HepG2 (cell line): ENCODE data around the gene CPED1. TPM values are rescaled to one million over a fixed set of nuclear protein-coding genes. Genes with fewer than 3 reads are reported as not detected.

Experiments used
- ATAC-seq: fragments of 200-7000 bp; cut with Tn5 transposase; 3 replicates; pipeline ENCODE4 v1.9.1; 2020; ENCODE audit warnings: mild to moderate bottlenecking, moderate library complexity
- BruUV-seq: library from RNA; stranded (reverse); fragments of 400-500 nt; replicated peaks from 2 replicates; lab custom pipeline; 2021; lab: Mats Ljungman, UMichigan
- CTCF ChIA-PET: fragments of 300-600 bp; formaldehyde crosslinking; extraction: SDS; loops from one replicate; lab custom pipeline; 2021; ENCODE audit warnings: low total read pairs, inconsistent platforms, low intra/inter-chr PET ratio; lab: Yijun Ruan, JAX
- POLR2A ChIA-PET: fragments of 350-600 bp; sonication (Branson Sonifier 250); formaldehyde crosslinking; loops from one replicate; lab custom pipeline; 2020; ENCODE audit warnings: antibody characterized with exemption, inconsistent platforms; lab: Yijun Ruan, JAX
- DNase-seq: peaks from one replicate; pipeline ENCODE4 v3.0.0-alpha.2; 2015; ENCODE audit warnings: low spot score
- FAIRE-seq: peaks from 3 replicates; lab custom pipeline; 2011; peaks lifted over from hg19 to GRCh38; lab: Jason Lieb, UNC
- H2AFZ ChIP-seq: one replicate; pipeline ENCODE4 v1.6.1; 2011; ENCODE audit warnings: low read length, inconsistent platforms
- H3K27ac ChIP-seq: fragments of 300-600 bp; 3 replicates; pipeline ENCODE4 v1.8.0; 2011; ENCODE audit warnings: mixed run types, mild to moderate bottlenecking, mixed read lengths, low read length, inconsistent platforms; ENCODE audit not compliant: insufficient read depth; ENCODE audit errors: extremely low read length
- H3K27me3 ChIP-seq, 2 experiments: fragments of 200-600 bp in 1 of 2; 2 replicates in 1 of 2; 3 replicates in 1 of 2; pipeline versions ENCODE4 v1.6.0 to v1.8.0; 2011; ENCODE audit warnings: low read length in 2 of 2, mild to moderate bottlenecking in 2 of 2, moderate library complexity in 2 of 2, inconsistent platforms in 1 of 2; ENCODE audit not compliant: insufficient read depth in 2 of 2, control insufficient read depth in 1 of 2
- H3K36me3 ChIP-seq, 2 experiments: fragments of 200-600 bp in 1 of 2; replicated peaks in 1 of 2; 2 replicates in 1 of 2; 3 replicates in 1 of 2; pipeline versions ENCODE4 v1.5.1 to v1.8.0; 2011; ENCODE audit warnings: low read length in 2 of 2, inconsistent platforms in 1 of 2; ENCODE audit not compliant: insufficient read depth in 2 of 2, control insufficient read depth in 1 of 2
- H3K4me1 ChIP-seq: 2 replicates; pipeline ENCODE4 v1.5.1; 2012; ENCODE audit warnings: low read length, inconsistent platforms; ENCODE audit not compliant: insufficient read depth
- H3K4me2 ChIP-seq: 2 replicates; pipeline ENCODE4 v1.6.0; 2011; ENCODE audit warnings: low read depth, low read length, inconsistent platforms
- H3K4me3 ChIP-seq, 3 experiments: fragments of 200-600 bp in 1 of 3; sonication (generic), shearing (Covaris generic) in 1 of 3; replicated peaks in 1 of 3; 2 replicates each; pipeline ENCODE4 v1.5.1; 2011 to 2016; ENCODE audit warnings: low read length in 3 of 3, inconsistent platforms in 2 of 3, low read depth in 2 of 3, mild to moderate bottlenecking in 2 of 3, control low read depth in 1 of 3, mixed read lengths in 1 of 3; ENCODE audit not compliant: insufficient read depth in 1 of 3
- H3K79me2 ChIP-seq: one replicate; pipeline ENCODE4 v1.6.1; 2011; ENCODE audit warnings: low read length, inconsistent platforms; ENCODE audit not compliant: insufficient read depth
- H3K9ac ChIP-seq: 2 replicates; pipeline ENCODE4 v1.6.0; 2011; ENCODE audit warnings: mild to moderate bottlenecking, low read depth, low read length, inconsistent platforms; ENCODE audit not compliant: insufficient read depth
- H3K9me3 ChIP-seq: 2 replicates; pipeline ENCODE4 v1.5.1; 2012; ENCODE audit warnings: mild to moderate bottlenecking, low read length
- H4K20me1 ChIP-seq: 2 replicates; pipeline ENCODE4 v1.6.0; 2011; ENCODE audit warnings: inconsistent platforms, mild to moderate bottlenecking, low read length, moderate library complexity; ENCODE audit not compliant: insufficient read depth
- BCL6 ChIP-seq: IDR thresholded peaks from 2 replicates; pipeline ENCODE4 v1.6.1; 2016; ENCODE audit warnings: missing genetic modification reagents, missing compliant biosample characterization
- LCORL ChIP-seq, 2 experiments: fragments of 450-650 bp in 1 of 2; sonication (generic) in 1 of 2; formaldehyde crosslinking in 1 of 2; IDR thresholded peaks; 2 replicates each; pipeline versions ENCODE4 v1.5.0 to v1.6.1; 2017 to 2020; ENCODE audit warnings: antibody characterized with exemption in 1 of 2, missing genetic modification reagents in 1 of 2
- RXRB ChIP-seq: IDR thresholded peaks from 2 replicates; pipeline ENCODE4 v1.6.1; 2016; ENCODE audit warnings: borderline replicate concordance, missing genetic modification reagents, missing compliant biosample characterization
- TSC22D2 ChIP-seq: sonication (generic); formaldehyde crosslinking; IDR thresholded peaks from 2 replicates; pipeline ENCODE4 v1.5.1; 2020; ENCODE audit warnings: missing genetic modification reagents, mild to moderate bottlenecking, borderline replicate concordance
- WGBS: methylation state at CpG from one replicate; pipeline ENCODE4 v1.1.6; 2017; ENCODE audit warnings: low lambda C conversion rate; 5-methylcytosine and 5-hydroxymethylcytosine counted together
- in situ Hi-C: cut with HindIII; loops from 2 replicates; pipeline ENCODE4 v1.10.0; 2017; ENCODE audit warnings: low pct_unique_long_range_greater_than_20kb; ENCODE audit not compliant: extremely low pct_ligation_motif_present
- intact Hi-C: fragments of 100-400 bp; cut with micrococcal nuclease; formaldehyde crosslinking; loops from one replicate; pipeline ENCODE4 v1.10.0; 2022; ENCODE audit not compliant: unreplicated experiment
- polyA plus RNA-seq, 8 experiments: library from polyadenylated mRNA; depleted of rRNA in 3 of 8; stranded (reverse) in 7 of 8; unstranded in 1 of 8; fragments of >200 nt; fragmentation: Illumina TruSeq in 4 of 8; extraction: Trizol in 4 of 8; gene quantifications; 2 replicates each; pipeline versions ENCODE4 v1.2.1 to v1.2.3, GENCODE V29; 2011 to 2016; ENCODE audit warnings: low read depth in 4 of 8, missing spikeins in 1 of 8, mixed read lengths in 1 of 8; ENCODE audit not compliant: insufficient read depth in 1 of 8
- total RNA-seq, 5 experiments: library from RNA; depleted of rRNA; stranded (reverse); fragments of >200 nt; fragmentation: Illumina TruSeq; extraction: Trizol; gene quantifications; 2 replicates each; pipeline ENCODE4 v1.2.3, GENCODE V29; 2016; ENCODE audit warnings: low read depth in 1 of 5
- TF ChIP-seq, protein P1 (sequence below): sonication (generic); formaldehyde crosslinking; IDR thresholded peaks from 2 replicates; pipeline ENCODE4 v1.4.0; 2020; ENCODE audit warnings: missing genetic modification reagents; ENCODE audit errors: not compliant biosample characterization
- TF ChIP-seq, protein P2 (sequence below): sonication (generic); formaldehyde crosslinking; IDR thresholded peaks from 2 replicates; pipeline ENCODE4 v1.5.1; 2020; ENCODE audit warnings: mild to moderate bottlenecking, missing genetic modification reagents, borderline replicate concordance
- TF ChIP-seq, protein P3 (sequence below): sonication (generic); formaldehyde crosslinking; IDR thresholded peaks from 2 replicates; pipeline ENCODE4 v1.4.0; 2020; ENCODE audit warnings: missing genetic modification reagents

Gene CPED1
- total and polyA plus RNA-seq, 2 of the 13 experiments (the other 11 are each of a cell fraction or from before 2014, with no cell fraction given), result 11.5 to 27.0 TPM

DNA sequence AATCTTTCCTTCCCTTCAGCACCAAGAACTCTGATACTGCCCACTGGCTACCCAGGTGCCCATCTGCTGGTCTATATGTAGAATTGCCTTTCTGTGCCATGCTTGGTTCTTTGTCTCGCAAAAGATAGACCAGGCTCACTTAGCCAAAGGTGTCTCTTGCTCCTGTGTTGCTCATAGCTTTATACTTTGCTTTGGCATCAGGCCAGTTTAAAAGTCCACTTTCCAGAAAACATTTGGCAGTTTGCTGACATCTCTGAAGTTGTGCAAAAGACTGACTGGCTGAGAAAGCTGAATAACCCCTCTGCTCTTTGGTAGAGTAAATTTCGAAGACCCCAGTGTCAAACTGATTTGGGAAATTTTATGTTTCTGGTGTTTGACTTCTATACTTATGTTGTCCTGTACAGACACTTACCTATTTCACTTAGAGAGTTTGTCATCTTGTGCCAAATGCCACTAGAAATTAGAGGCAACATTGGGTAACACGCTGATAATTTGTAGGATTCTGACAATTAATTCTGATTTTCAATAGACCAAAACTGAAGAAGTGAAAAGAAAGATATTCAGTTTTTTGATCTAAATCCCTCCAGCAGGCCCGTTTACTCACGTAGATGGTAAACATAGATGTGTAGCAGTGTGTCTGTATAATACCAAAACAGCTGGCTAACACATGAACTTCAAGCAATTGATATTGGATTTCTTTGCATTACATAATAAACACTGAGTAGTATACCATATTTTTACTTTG lies 91.1 kb downstream of the CPED1 start:
- intact Hi-C loops, result no loop called here
- WGBS, result 38% methylated on average over 5 of the region's 5 CpGs
- Histone ChIP-seq H2AFZ (no peak overlapping the region), H3K4me1 (peaks cover 11% of the 10 kb centered on the region), H3K27me3 (no peaks in the 10 kb centered on the region), H3K36me3 (no peaks in the 10 kb centered on the region), H3K4me2 (no peak overlapping the region), H3K9ac (no peak overlapping the region), H3K4me3 (no peak overlapping the region), H4K20me1 (no peaks in the 10 kb centered on the region), H3K9me3 (no peaks in the 10 kb centered on the region), H3K79me2 (no peaks in the 10 kb centered on the region), H3K27ac (no peak overlapping the region)
- TF ChIP-seq, protein P1, sequence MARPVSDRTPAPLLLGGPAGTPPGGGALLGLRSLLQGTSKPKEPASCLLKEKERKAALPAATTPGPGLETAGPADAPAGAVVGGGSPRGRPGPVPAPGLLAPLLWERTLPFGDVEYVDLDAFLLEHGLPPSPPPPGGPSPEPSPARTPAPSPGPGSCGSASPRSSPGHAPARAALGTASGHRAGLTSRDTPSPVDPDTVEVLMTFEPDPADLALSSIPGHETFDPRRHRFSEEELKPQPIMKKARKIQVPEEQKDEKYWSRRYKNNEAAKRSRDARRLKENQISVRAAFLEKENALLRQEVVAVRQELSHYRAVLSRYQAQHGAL (CRISPR knock-in tag), result no peak
- TF ChIP-seq BCL6 (CRISPR knock-in tag) (peak; percentile 14; the same call in 1 of the 2 replicates), TSC22D2 (no peak), LCORL (IDR thresholded peaks at IDR 0.05) (0 out of 2 replicates have a peak, but pooled peaks have one; percentile 7), LCORL (CRISPR knock-in tag; IDR thresholded peaks at IDR 0.05) (no peak), RXRB (no peak)
- TF ChIP-seq, protein P2, sequence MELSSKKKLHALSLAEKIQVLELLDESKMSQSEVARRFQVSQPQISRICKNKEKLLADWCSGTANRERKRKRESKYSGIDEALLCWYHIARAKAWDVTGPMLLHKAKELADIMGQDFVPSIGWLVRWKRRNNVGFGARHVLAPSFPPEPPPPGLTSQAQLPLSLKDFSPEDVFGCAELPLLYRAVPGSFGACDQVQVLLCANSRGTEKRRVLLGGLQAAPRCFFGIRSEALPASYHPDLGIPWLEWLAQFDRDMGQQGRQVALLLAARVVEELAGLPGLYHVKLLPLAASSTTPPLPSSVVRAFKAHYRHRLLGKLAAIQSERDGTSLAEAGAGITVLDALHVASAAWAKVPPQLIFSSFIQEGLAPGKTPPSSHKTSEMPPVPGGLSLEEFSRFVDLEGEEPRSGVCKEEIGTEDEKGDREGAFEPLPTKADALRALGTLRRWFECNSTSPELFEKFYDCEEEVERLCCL (CRISPR knock-in tag), result no peak
- TF ChIP-seq, protein P3, sequence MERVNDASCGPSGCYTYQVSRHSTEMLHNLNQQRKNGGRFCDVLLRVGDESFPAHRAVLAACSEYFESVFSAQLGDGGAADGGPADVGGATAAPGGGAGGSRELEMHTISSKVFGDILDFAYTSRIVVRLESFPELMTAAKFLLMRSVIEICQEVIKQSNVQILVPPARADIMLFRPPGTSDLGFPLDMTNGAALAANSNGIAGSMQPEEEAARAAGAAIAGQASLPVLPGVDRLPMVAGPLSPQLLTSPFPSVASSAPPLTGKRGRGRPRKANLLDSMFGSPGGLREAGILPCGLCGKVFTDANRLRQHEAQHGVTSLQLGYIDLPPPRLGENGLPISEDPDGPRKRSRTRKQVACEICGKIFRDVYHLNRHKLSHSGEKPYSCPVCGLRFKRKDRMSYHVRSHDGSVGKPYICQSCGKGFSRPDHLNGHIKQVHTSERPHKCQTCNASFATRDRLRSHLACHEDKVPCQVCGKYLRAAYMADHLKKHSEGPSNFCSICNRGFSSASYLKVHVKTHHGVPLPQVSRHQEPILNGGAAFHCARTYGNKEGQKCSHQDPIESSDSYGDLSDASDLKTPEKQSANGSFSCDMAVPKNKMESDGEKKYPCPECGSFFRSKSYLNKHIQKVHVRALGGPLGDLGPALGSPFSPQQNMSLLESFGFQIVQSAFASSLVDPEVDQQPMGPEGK, result no peak
- CTCF ChIA-PET, result interaction anchor here (3.5 kb wide), 1 partner anchor 92 kb away, joined by 40 read pairs; the partner anchor contains the start of gene CPED1
- BruUV-seq, result no TSS peak
- FAIRE-seq (no peak), ATAC-seq (peak; percentile 75), DNase-seq (peak; percentile 32)
- in situ Hi-C loops, result loop anchor here (5.0 kb wide), 1 partner anchor 92 kb away; the partner anchor contains the start of gene CPED1
- POLR2A ChIA-PET, result interaction anchor here (1.0 kb wide), 1 partner anchor 93 kb away, joined by 3 read pairs; no protein-coding TSS in a partner anchor
